HepG2 (cell line): Measurements from ENCODE around the gene FBXW4. TPM values are rescaled to one million over a fixed set of nuclear protein-coding genes. Genes with fewer than 3 reads are reported as not detected.

ENCODE experiments used
- CBFB ChIP-seq: sonication (generic); formaldehyde crosslinking; IDR thresholded peaks from 2 replicates; pipeline ENCODE4 v1.4.0; 2020; ENCODE audit warnings: missing genetic modification reagents
- CSRNP1 ChIP-seq: sonication (generic); formaldehyde crosslinking; IDR thresholded peaks from 2 replicates; pipeline ENCODE4 v1.8.1; 2023; ENCODE audit warnings: mild to moderate bottlenecking, missing genetic modification reagents
- DPF2 ChIP-seq: sonication (generic); formaldehyde crosslinking; IDR thresholded peaks from 2 replicates; pipeline ENCODE4 v1.4.0; 2020; ENCODE audit warnings: mild to moderate bottlenecking, low read depth, missing genetic modification reagents, borderline replicate concordance
- GPN1 ChIP-seq: sonication (generic); formaldehyde crosslinking; IDR thresholded peaks from 2 replicates; pipeline ENCODE4 v1.5.1; 2020; ENCODE audit warnings: missing genetic modification reagents, borderline replicate concordance
- KDM5A ChIP-seq: fragments of 200-600 bp; sonication (generic); IDR thresholded peaks from 2 replicates; pipeline ENCODE4 v1.7.0; 2018; ENCODE audit warnings: antibody characterized with exemption, mild to moderate bottlenecking, low read length, borderline replicate concordance
- NKX3-1 ChIP-seq: sonication (generic); formaldehyde crosslinking; IDR thresholded peaks from 2 replicates; pipeline ENCODE4 v1.5.0; 2020; ENCODE audit warnings: missing genetic modification reagents
- SNAPC2 ChIP-seq: sonication (generic); formaldehyde crosslinking; IDR thresholded peaks from 2 replicates; pipeline ENCODE4 v1.8.1; 2022; ENCODE audit warnings: mild to moderate bottlenecking, missing genetic modification reagents
- SPEN ChIP-seq: sonication (generic); formaldehyde crosslinking; IDR thresholded peaks from 2 replicates; pipeline ENCODE4 v1.5.1; 2020; ENCODE audit warnings: low read depth, mild to moderate bottlenecking, missing genetic modification reagents
- ZBTB38 ChIP-seq: sonication (generic); formaldehyde crosslinking; IDR thresholded peaks from 2 replicates; pipeline ENCODE4 v1.5.1; 2020; ENCODE audit warnings: mild to moderate bottlenecking, missing genetic modification reagents
- ZFYVE20 ChIP-seq: sonication (generic); formaldehyde crosslinking; IDR thresholded peaks from 2 replicates; pipeline ENCODE4 v1.8.0; 2023; ENCODE audit warnings: low read depth, mild to moderate bottlenecking, moderate library complexity, missing genetic modification reagents, borderline replicate concordance
- ZNF142 ChIP-seq: sonication (generic); formaldehyde crosslinking; IDR thresholded peaks from 2 replicates; pipeline ENCODE4 v1.4.0; 2020; ENCODE audit warnings: missing genetic modification reagents
- ZNF33B ChIP-seq: sonication (generic); formaldehyde crosslinking; IDR thresholded peaks from 2 replicates; pipeline ENCODE4 v1.5.1; 2020; ENCODE audit warnings: mild to moderate bottlenecking, missing genetic modification reagents
- ZNF350 ChIP-seq: sonication (generic); formaldehyde crosslinking; IDR thresholded peaks from 2 replicates; pipeline ENCODE4 v1.4.0; 2020; ENCODE audit warnings: mild to moderate bottlenecking, low read depth, missing genetic modification reagents, borderline replicate concordance
- ZNF446 ChIP-seq: sonication (generic); formaldehyde crosslinking; IDR thresholded peaks from 2 replicates; pipeline ENCODE4 v1.5.0; 2020; ENCODE audit warnings: mild to moderate bottlenecking, missing genetic modification reagents
- ZNF530 ChIP-seq: sonication (generic); formaldehyde crosslinking; IDR thresholded peaks from 2 replicates; pipeline ENCODE4 v1.5.0; 2020; ENCODE audit warnings: low read depth, mild to moderate bottlenecking, missing genetic modification reagents
- ZNF577 ChIP-seq: sonication (generic); formaldehyde crosslinking; IDR thresholded peaks from 2 replicates; pipeline ENCODE4 v1.4.0; 2020; ENCODE audit warnings: mild to moderate bottlenecking, low read depth, missing genetic modification reagents, borderline replicate concordance
- ZNF589 ChIP-seq: sonication (generic); formaldehyde crosslinking; conservative IDR thresholded peaks from 2 replicates; pipeline ENCODE4 v1.8.0; 2022; ENCODE audit warnings: mild to moderate bottlenecking, moderate library complexity, missing genetic modification reagents
- polyA plus RNA-seq, 8 experiments: library from polyadenylated mRNA; depleted of rRNA in 3 of 8; stranded (reverse) in 7 of 8; unstranded in 1 of 8; fragments of >200 nt; fragmentation: Illumina TruSeq in 4 of 8; extraction: Trizol in 4 of 8; gene quantifications; 2 replicates each; pipeline versions ENCODE4 v1.2.1 to v1.2.3, GENCODE V29; 2011 to 2016; ENCODE audit warnings: low read depth in 4 of 8, missing spikeins in 1 of 8, mixed read lengths in 1 of 8; ENCODE audit not compliant: insufficient read depth in 1 of 8
- total RNA-seq, 5 experiments: library from RNA; depleted of rRNA; stranded (reverse); fragments of >200 nt; fragmentation: Illumina TruSeq; extraction: Trizol; gene quantifications; 2 replicates each; pipeline ENCODE4 v1.2.3, GENCODE V29; 2016; ENCODE audit warnings: low read depth in 1 of 5
- TF ChIP-seq, protein P1 (sequence below): sonication (generic); formaldehyde crosslinking; IDR thresholded peaks from 2 replicates; pipeline ENCODE4 v1.4.0; 2020; ENCODE audit warnings: mild to moderate bottlenecking, missing genetic modification reagents

Gene FBXW4
- total and polyA plus RNA-seq, 2 of the 13 experiments (the other 11 are each of a cell fraction or from before 2014, with no cell fraction given), result 23.5 to 33.7 TPM

DNA sequence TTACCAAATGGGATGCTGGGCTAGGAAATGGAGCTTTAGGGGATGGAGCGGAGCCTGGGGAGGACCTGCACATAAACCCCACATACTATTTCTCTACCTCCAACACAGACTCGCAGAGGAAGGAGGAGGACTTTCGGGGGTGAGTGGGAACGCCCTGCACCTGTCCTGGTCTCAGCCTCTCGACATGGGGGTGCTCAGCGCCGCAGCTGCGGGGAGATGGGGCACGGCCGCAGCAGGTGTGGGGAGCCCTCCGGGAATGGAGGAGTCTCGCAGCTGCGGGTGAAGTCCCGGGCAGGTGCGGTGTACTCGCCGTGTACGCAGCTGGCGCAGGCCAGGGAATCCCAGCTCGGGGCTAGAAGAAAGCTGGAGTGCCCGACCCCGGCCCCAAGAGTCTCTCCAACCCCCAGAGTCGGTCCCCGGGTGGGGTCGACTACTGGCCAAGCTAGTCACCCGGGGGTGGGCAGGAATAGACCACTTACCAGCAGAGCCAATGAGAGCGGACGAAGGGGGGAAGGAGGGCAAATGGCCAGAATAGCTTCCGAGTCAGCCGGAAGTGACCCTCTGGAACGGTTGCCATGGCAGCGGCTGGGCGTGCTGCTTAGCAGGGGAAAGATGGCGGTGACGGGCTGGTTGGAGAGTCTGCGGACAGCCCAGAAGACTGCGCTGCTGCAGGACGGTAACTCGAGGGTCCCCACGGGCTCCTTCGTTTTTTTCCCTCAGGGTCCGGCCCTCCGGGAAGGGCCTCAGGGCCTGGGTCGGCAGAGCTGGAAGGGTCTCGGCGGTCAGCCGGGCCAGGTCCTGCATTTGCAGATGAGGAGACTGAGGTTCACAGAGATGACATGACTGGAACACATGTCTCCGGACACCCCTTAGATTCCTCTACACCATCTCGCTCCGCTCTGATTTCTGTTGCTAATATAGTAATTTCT is 107.0 kb downstream of the FBXW4 start, which contains the start of the genes DPCD and POLL (continued):
- TF ChIP-seq DPF2 (CRISPR knock-in tag), result no peak
- TF ChIP-seq, protein P1, sequence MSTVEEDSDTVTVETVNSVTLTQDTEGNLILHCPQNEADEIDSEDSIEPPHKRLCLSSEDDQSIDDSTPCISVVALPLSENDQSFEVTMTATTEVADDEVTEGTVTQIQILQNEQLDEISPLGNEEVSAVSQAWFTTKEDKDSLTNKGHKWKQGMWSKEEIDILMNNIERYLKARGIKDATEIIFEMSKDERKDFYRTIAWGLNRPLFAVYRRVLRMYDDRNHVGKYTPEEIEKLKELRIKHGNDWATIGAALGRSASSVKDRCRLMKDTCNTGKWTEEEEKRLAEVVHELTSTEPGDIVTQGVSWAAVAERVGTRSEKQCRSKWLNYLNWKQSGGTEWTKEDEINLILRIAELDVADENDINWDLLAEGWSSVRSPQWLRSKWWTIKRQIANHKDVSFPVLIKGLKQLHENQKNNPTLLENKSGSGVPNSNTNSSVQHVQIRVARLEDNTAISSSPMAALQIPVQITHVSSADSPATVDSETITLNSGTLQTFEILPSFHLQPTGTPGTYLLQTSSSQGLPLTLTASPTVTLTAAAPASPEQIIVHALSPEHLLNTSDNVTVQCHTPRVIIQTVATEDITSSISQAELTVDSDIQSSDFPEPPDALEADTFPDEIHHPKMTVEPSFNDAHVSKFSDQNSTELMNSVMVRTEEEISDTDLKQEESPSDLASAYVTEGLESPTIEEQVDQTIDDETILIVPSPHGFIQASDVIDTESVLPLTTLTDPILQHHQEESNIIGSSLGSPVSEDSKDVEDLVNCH, result no peak
- TF ChIP-seq CBFB (CRISPR knock-in tag), result no peak
- TF ChIP-seq ZNF142 (CRISPR knock-in tag), result peak; percentile 78; the same call in 1 of the 2 replicates
- TF ChIP-seq ZNF577 (CRISPR knock-in tag), result no peak
- TF ChIP-seq SNAPC2, result no peak
- peak; percentile 81; the same call in 1 of the 2 replicates for TF ChIP-seq KDM5A
- TF ChIP-seq CSRNP1 (CRISPR knock-in tag), result no peak
- TF ChIP-seq SPEN, result peak; percentile 34; the same call in 1 of the 2 replicates
- TF ChIP-seq ZFYVE20 (CRISPR knock-in tag), result no peak
- TF ChIP-seq NKX3-1, result peak; percentile 71; the same call in 1 of the 2 replicates
- no peak; the same call in 1 of the 2 replicates for TF ChIP-seq ZNF350
- no peak for TF ChIP-seq GPN1 (CRISPR knock-in tag)
- no peak for TF ChIP-seq ZNF589
- no peak for TF ChIP-seq ZBTB38 (CRISPR knock-in tag)
- no peak for TF ChIP-seq ZNF33B
- TF ChIP-seq ZNF446 (CRISPR knock-in tag), result no peak
- no peak for TF ChIP-seq ZNF530 (CRISPR knock-in tag)
